Hematopoietic multipotent progenitor cell treated with erythropoietin and hydrocortisone succinate and interleukin-3 and kit ligand, for 6 days (in vitro differentiated cells): ENCODE data around the gene BPIFB4.
"Not testable (repeated sequence)": the region's sequence is repeated elsewhere in the genome, so short reads cannot be mapped to it uniquely, and the experiment has no call there.

ENCODE experiments used
- DNase-seq: peaks from one replicate; pipeline ENCODE4 v3.0.0-alpha.2; 2015

The BPIFB4 gene

DNA sequence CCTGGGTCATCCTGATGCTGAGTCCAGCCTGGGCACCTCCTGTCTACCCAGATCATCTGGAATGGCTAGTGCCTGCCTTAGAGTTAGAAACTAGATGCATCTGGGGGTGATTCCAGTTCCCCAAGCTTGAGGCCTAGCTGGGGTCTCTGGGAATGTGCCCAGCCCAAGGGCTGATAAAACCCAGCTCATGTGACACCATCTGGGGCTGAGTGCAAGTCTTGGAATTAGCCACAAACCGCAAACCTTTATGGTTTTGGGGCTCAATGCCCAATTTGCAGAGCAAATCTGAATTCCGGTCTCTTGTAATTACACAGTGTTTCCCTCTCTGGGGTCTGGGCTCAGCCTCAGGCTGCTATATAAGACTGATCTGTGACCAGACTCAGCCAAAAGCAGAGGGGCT lies at the start of gene BPIFB4:
Gene BPIFB4, plus strand, starts transcription at position 385 of the 400 bp plus-strand sequence. CDS start 1,884 bp downstream, outside the sequence.
- DNase-seq: no peak

DNA sequence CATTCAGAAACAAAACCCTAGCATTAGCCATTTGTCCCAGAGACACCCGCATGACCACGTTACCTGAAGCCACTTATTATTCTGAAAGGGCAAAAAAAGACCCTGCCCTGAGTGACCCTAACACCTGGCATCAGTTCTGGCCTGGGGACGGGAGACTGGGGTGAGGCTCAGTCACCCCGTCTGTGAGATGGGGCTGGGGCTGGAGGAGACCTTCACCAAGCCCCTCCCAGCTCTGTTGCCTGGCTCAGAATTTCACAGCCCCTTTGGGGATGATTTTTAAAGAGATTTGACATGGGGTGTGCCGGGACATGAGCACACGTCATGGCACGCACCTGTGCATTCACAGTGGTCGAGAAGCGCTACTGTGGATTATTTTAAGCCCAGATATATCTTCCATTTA lies 49.4 kb upstream of the BPIFB4 start:
- no peak for DNase-seq

DNA sequence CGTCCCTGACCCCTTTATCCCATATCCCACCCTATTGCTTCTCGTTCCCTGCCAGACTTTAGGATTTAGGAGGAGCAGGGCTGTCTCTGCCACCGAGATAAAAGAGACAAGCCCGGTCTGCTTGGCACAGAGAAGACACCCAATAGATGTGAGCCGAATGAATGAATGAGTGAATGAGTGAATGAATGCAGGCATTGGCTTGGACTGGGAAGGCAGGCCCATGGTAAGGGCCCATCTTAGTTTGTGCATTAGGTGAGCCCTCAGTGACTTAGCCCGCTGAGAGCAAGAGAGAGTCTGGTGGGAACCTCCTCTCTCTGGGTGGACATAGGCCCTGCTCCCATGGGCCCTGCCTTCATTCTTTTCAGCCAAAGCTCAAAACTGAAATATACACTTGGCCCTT lies 48.9 kb upstream of the BPIFB4 start:
- DNase-seq: no peak

DNA sequence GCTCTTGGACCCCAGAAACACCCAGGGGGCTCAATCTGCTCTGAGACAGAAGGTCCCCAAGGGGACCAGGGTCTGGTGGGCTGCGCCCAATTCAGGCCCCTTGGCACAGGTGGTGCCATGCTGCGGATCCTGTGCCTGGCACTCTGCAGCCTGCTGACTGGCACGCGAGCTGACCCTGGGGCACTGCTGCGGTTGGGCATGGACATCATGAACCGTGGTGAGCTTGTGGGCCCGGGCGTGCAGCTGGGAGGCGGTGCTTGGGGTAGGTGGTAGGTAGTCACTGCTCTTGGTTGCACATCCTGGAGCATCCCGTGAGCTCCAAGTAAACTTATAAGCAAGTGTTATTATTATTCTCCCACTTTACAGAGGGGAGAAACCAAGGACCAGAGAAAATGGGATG lies 47.9 kb upstream of the BPIFB4 start, which contains the start of gene BPIFB6:
Gene BPIFB6, plus strand, starts transcription at position 118 of the 400 bp plus-strand sequence. Its CDS starts 0 bp downstream, at position 118.
- no peak for DNase-seq

DNA sequence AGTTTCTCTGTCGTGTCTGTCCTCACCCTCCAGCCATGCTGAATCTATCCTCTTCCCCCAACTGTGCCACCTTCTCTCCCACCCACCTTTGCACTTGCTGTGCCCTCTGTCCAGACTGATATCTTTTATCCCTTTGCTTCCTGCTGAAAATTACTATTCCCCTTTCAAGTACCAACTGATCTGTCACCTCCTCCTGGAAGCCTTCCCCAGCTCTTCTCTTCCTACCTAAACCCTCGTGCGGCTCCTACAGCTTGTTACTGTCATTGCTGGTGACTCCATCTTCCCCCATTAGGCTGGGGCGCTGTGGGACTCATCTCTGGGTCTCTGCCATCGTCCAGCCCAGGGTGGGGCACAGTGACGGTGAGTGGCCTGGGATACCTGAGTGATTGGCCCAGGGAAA lies 46.9 kb upstream of the BPIFB4 start:
- DNase-seq: no peak

DNA sequence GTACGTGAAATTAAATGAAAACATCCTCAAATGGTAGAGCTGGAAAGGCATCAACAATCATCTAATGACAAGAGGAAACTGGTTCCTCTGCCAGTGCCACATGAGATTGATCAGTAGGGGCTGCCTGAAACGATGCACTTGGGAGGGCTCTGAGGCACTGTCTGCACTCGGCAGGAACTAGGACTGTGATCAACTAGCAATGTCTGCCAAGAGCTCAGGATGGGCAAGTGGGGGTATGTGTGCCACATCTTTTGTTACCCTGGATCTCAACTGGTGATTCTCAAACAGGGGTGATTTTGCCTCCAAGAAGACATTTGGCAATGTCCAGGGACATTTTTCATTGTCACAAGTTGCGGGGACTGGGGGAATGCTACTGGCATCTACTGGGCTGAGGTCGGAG lies 46.1 kb upstream of the BPIFB4 start:
- no peak for DNase-seq

DNA sequence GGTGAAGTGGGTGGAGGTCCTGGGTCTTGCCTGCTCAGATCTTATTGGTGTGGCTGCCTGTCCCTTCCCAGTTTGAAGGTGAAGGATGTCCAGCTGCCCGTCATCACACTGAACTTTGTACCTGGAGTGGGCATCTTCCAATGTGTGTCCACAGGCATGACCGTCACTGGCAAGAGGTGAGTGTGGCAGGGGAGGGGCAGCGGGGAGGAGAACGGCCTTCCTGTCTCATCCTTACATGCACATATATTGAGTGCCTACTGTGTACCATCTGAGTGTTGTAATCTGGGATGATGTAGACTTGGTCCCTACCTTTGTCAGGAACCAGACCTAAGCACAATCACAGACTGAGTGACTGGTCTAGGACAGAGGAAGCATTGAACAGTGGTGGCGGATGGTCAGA lies 45.3 kb upstream of the BPIFB4 start:
- DNase-seq: no peak

DNA sequence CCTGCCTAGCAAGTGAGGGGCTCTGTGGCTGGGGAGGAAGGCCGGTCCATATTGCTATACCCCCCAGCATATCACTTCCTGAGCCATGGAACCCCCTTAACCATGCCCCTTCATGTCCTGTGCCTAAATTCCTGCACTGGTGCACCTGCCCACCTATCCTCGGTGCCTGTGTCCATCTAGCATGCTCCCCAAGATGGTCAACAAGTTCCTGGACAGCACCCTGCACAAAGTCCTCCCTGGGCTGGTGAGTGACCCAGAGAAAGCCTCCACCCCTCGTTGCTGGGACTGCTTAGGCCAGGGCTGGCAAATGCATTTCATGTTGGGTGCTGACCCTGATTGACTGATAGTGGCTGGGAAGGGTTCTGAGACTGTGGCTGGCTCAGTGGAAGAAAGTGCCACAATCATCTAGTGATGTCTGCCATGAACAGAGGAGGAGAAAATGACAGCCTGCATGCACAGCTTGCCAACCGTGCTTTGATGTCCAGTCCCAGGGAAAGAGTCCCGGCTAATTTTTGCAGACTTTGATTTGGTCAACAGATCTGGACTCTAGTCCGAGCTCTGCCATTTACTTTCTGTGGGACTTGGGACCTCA lies 44.4 kb upstream of the BPIFB4 start:
- DNase-seq: no peak

DNA sequence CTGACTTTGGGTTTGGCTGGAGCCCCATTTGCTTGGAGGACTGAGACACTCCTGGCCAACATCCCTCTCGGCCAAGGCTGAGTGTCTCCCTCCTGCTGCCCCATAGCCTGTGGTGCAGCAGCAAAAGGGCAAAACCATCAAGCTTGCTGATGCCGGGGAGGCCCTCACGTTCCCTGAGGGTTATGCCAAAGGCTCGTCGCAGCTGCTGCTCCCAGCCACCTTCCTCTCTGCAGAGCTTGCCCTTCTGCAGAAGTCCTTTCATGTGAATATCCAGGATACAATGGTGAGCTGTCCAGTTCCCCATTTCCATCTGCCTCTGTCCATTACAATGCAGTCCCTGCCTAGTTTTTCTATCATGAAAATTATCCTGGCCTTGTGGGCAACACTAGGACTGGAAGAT lies 42.0 kb upstream of the BPIFB4 start:
- no peak for DNase-seq

DNA sequence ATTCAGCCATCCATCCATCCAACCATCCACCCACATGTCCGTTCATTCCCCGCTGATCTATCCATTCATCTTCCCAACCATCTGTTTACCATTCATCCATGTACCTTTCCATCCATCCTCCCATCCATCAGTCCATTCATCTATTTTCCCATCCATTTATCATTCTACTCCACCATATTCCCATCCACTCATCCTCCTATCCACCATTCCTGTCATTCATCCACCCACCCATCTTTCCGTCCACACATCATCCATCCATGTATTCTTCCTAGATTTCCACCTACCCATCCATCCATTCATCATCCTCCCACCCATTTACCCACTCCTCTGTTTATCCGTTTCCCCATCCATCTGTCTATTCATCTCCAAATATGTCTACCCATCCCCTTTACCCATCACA lies 41.2 kb upstream of the BPIFB4 start:
- no peak for DNase-seq

DNA sequence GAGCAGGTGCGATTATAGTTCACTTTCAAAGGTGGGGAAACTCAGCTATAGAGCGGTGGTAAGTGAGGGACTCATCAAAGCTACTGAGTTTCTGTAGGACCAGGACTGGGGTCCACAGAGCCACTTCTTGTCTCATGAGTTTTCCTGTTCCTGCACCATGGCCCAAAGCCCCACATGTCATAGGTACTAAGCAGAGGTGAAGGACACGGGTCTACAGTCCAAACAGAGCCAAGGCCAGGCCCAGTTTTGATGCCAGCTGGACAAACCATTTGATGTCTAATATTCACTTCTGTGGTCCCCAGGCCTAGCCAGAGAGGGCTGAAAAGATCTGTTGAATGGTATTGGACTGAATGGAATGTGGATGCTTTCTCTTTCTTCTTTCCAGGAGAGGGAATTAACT lies 37.0 kb upstream of the BPIFB4 start:
- no peak for DNase-seq

DNA sequence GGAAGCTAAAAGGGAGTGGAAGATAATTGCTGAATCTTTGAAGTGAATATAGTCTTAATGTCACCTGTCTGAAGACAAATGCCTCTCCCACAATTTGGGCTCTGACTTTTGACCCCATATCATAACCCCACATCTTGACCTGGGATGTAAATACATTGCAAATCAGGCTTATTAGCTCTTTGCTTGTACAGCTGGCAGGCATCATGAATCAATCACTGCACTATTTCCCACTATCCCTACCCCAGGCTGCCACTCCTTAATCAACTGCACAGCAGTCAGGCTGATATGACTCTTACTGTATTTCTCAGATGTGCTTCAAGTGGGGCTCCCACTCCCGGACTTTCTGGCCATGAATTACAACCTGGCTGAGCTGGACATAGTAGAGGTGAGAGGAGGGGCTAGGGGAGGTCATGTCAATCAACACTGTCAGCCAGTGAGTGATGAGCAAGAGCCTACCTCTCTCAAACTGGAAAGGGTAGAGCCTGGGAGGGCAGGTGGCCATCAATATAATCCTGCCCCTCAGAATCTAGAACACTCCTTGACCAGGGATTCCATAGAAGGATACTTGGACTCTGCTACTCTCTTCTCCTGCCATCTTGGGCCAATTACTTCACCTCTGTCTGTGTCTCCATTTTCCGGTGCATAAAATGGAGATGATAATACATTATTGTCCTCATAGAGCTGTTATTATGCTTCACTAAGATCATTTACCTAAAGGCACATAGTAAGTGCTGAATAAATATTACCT lies 36.3 kb upstream of the BPIFB4 start:
- DNase-seq: no peak

DNA sequence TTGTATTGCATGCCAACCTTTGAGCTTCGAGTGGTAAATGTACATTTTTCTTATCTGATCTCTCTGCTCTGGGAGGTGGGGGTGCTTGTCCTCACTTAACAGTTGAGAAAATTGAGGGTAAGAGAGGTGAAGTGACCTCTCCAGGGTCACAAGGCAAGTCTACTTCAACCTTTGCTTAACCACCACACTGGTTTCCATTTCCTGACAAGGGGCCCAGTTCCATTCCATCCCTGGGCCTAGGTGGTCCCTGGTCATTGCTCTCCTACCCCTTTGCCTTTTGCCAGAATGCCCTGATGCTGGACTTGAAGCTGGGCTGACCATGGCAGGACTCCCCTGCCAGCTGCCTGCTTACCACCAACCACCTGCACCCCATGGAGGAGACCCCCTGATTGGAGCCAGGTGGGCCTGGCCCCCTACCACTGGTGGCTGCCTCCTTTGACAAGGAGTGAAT lies 35.7 kb upstream of the BPIFB4 start:
- no peak for DNase-seq

DNA sequence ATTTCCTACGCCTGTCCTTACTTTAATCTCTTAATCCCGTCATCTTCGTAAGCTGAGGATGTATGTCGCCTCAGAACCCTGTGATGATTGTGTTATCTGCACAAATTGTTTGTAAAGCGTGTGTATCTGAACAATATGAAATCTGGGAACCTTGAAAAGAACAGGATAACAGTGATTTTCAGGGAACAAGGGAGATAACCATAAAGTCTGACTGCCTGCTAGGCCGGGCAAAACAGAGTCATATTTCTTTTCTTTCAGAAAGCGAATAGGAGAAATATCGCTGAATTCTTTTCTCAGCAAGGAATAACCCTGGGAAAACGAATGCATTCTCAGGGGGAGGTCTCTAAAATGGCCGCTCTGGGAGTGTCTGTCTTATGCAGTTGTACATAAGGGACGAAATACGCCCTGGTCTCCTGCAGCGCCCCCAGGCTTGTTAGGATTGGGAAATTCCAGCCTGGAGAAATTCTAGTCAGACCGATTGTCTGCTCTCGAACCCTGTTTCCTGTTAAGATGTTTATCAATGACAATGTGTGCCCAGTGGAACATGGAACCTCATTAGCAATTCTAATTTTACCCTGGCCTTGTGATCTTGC lies 34.2 kb upstream of the BPIFB4 start:
- DNase-seq: not testable (repeated sequence)

DNA sequence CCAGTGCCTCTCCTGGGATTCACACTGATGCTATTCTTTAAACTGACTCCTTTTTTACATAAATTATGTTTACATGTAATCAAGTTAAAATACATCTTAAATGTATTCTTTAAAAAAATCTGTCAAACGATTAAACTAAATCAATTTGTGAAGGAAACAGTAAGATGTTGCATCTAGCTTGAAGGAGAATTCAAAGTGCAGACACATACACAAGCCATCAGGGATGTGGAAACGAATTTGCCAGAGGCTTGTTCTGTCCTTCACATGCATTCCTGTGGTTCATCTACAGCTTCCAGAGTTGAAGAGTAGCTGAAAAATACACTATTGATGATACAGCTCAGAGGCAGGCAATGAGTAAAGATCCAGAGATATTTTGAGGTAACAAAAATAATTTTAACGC lies 33.0 kb upstream of the BPIFB4 start:
- no peak for DNase-seq

DNA sequence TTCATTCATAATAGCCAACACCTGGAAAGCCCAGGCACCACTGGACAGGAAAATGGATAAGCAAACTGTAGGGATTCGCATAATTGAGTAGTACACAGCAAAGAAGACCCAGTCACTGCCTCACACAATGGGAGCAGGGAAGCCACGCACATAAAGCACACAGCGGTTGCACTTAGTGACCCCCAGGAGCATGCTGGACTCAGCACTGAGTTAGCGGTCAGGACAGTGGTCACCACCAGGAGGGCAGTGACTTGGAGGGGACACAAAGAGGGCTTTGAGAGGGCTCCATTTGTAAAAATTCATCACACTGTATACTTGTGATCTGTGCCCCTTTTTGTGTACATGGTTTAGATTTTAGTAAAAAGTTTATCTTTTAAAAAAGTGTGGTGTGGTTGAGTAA lies 28.1 kb upstream of the BPIFB4 start:
- DNase-seq: no peak

DNA sequence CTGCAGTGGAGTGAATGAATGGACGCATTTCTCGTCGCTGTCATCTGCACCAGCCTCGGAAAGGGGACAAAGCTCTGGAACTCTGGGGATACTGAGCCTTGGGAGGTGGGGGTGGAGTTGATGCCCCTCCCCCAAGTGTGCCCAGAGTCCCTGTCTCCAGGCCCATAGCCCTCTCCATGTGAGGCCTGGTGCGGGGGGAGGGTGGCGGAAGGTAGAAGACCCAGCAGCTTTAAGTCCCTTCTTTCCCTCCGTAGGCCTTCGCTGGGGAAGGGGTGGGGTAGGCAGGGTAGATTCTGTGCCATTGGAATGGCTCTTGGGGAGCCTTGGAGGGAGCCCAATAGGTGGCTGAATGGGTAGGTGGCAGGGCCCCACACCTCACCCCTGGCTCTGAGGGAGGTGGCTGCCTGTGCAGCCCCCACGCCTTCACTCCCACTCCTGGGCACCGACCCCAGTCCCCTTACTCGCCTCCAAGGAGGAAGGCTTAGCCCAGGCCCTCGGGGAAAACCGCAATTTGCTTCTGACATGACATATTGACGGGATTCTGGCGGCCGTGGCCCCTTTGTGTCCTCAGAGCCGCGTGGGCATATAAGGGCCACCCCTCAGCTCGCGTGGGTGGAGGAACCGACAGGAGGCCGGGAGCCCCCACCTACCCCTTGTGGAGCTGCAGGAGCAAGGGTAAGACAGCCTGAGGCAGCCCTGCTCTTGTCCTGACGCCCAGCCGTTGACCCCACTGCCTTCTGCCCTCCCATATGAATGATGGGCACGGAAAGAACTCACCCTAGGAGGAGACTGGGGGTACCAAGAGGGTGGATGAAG lies 25.9 kb upstream of the BPIFB4 start, which contains the start of gene BPIFB3:
Gene BPIFB3, plus strand, starts transcription at position 613 of the 816 bp plus-strand sequence. CDS start 1,533 bp downstream, outside the sequence.
- DNase-seq: no peak

DNA sequence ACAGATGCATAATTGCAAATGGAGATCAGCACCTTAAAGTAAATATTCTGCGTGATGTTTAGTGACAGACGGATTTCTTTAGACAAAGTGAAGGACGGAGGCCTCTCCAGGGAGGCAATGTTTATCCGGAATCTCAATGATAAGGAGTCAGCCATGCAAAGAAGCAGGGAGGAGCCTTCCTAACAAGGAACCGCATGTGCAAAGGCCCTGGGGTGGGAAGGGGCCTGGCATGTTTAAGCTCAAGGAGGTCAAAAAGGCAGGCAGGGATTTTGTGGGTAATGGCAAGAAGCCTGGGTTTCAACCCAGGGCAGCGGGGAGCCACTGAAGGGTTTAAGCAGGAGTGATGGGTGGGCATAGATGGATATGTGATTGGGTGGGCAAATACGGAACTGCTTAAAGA lies 25.1 kb upstream of the BPIFB4 start:
- no peak for DNase-seq

DNA sequence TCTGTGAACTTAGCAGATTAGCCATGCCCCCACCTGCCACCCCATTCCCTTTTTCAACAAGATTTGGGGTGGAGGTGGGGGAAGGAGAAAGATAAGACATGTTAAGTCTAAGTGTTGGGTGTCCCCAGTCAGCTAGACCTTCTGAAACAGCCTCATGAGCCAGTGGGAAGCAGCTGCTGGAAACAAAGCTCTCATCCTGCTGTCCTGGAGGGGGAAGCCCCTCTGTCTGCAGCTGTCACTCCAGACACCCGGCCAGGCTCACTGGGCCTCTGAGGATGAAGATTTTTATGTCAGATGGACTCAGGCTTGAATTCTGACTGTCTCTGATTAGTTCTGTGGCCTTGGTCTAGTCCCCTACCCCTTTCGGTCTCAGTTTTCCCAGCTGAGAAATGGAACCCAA lies 24.7 kb upstream of the BPIFB4 start:
- no peak for DNase-seq

DNA sequence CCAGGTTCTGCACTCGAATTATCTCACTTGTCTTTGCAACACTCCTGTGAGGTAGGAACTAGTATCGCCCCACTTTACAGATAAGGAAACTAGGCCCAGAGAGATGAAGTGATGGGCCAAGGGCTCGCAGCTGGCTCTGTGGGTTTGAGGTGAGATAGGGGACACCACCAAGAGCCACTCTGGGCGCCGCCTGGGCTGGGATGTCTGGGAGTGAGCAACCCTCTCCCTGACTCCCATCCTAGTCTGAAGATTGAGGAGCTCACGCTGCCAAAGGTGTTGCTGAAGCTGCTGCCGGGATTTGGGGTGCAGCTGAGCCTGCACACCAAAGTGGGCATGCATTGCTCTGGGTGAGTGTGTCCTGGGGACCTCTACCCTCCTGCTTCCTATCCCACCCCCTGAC lies 20.3 kb upstream of the BPIFB4 start:
- DNase-seq: peak; percentile 26

DNA sequence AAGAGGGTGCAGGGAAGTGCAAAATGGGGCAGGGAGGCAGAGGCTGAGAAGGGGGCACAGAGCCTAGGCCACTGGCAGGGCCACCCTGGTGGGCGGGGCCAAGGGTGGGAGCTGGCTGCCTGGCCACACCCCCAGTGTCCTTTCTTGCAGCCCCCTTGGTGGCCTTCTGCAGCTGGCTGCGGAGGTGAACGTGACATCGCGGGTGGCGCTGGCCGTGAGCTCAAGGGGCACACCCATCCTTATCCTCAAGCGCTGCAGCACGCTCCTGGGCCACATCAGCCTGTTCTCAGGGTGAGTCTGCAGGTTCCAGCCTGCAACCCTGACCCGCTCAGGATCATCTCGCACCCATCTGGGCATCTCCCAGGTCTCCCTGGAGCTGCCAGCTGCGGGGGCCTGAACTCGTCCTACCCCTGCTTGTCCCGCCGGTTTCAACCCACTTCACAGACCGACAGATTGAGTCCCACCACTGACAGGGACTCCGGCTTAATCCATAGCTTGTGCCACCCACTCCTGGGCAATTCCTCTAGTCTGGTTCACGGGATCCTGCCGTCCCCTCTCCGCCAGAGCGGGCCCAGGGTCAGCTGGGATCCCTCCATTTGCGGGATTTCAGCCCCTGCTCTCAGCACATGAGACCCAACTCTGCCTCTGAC lies 19.6 kb upstream of the BPIFB4 start:
- peak; percentile 13 for DNase-seq

DNA sequence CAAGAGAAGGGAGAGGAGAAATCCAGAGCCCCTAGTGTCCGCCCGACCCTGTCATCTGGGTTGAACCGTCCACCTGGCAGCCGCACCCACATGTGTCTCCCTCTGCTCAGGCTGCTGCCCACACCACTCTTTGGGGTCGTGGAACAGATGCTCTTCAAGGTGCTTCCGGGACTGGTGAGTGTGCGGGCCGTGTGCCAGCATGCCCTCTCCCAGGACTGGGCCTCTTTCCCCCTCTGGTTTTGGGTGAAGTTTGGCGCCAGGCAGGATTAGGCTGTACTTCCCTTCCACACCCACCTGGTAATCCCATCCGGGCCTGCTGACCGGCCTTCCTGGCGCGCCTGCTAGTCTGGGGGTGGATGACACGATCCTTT lies 17.8 kb upstream of the BPIFB4 start:
- no peak for DNase-seq
